ENCODE data around the gene PAPLN.

Gene PAPLN

DNA sequence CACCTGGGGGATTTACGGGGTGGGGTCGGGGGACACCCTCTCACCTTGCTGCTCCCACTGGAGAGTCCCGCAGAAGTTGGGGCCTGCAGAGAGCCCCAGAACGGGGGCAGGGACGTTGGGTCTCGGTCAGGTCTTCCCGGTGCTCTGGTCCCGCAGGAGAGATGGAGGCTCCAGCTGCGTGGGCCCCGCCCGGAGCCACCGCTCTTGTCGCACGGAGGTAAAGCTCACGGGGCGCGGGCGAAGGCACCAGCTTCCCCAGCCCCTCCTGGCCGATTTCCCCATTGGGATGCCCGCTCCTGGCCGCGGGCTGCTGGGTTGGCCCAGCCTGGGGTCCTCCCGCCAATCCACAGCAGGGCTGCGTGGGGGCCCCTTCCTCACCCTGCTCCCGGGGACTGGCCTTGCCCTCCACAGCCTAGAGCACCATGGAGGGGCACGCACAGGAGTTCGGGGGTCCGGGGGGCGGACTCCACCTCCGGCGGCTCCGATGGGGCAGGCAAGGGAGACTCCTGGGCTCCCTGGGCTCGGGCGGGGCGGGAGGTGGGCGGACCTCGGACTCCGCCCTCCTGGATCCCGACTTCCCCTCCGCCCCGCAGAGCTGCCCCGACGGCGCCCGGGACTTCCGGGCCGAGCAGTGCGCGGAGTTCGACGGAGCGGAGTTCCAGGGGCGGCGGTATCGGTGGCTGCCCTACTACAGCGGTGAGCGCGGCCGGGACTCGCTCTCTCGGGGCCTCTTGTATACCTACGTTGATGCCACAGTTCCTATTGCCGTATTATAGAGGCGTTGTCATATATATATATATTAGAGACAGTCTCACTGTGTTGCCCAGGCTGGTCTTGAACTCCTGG lies 8.4 kb downstream of the PAPLN start:
- DNase-seq (ENCODE audit: low read depth) = no peak

DNA sequence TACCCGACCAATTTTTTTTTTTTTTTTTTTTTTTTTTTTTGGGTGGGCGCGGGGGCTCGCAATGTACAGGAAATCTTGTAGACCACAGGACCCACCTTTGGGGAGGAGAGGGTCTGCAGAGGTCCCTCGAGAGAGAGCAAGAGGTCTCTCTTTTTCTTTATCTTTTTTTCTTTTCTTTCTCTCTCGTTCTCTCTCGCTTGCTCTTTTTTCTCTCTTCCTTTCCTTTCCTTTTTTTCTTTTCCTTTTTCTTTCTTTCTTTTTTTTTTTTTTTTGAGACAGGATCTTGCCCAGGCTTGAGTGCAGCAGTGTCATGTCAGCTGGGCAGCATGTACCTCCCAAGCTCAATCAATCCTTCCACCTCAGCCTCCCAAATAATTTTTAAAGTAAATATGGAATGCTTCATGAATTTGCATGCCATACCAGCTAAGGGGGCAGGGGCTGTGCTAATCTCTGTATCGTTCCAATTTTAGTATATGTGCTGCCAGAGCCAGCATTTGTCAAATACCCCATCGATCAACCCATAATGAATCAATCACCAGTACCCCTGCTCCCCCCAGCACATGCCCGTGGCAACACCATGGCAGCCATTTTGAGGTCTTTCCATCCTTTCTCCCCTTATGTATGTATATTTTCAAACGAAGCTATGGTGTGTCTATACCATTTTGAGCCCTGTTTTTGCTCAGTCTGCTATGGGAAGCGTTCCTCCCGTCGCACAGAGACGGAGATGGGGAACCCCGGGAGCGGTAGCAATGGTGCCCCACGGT lies 9.3 kb downstream of the PAPLN start:
- no peak for DNase-seq (ENCODE audit: low read depth)

DNA sequence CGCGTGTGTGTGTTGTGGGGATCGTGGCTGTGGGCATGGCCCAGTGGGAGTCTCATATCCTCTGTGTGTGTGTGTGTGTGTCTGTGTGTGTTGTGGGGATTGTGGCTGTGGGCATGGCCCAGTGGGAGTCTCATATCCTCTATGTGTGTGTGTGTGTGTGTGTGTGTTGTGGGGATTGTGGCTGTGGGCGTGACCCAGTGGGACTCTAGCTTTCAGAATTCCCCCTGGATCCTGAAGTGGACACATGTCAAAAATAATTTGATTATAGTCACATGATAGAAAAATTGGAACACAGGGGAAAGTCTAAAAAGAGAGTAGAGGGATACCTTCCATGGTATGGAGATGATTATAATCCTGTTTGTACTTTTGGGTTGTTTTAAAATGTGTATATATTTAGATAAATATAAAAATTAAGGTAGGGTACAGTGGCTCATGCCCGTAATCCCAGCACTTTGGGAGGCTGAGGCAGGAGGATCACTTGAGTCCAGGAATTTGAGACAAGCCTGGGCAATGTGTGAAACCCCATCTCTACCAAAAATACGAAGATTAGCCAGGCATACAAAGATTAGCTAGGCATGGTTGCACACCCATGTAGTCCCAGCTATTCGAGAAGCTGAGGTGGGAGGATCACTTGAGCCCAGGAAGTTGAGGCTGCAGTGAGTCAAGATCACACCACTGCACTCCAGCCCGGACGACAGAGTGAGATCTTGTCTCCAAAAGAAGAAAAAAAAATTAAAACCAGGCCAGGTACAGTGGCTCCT lies 11.0 kb downstream of the PAPLN start:
- no peak for DNase-seq (ENCODE audit: low read depth)

DNA sequence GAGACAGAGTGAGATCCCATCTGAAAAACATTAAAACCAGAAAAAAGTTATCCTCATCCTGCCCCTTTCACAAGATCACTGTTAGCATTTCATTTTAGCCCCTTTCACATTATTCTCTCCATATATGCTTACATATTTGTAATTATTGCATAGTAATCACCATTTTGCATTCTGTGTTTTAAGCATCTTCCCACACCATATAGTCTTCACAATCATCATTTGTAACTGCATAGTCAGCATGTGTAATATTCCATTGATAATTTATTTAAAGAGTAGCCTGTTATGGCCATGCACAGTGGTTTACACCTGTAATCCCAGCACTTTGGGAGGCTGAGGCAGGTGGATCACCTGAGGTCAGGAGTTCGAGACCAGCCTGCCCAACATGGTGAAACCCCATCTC lies 11.8 kb downstream of the PAPLN start:
- DNase-seq (ENCODE audit: low read depth) = no peak

DNA sequence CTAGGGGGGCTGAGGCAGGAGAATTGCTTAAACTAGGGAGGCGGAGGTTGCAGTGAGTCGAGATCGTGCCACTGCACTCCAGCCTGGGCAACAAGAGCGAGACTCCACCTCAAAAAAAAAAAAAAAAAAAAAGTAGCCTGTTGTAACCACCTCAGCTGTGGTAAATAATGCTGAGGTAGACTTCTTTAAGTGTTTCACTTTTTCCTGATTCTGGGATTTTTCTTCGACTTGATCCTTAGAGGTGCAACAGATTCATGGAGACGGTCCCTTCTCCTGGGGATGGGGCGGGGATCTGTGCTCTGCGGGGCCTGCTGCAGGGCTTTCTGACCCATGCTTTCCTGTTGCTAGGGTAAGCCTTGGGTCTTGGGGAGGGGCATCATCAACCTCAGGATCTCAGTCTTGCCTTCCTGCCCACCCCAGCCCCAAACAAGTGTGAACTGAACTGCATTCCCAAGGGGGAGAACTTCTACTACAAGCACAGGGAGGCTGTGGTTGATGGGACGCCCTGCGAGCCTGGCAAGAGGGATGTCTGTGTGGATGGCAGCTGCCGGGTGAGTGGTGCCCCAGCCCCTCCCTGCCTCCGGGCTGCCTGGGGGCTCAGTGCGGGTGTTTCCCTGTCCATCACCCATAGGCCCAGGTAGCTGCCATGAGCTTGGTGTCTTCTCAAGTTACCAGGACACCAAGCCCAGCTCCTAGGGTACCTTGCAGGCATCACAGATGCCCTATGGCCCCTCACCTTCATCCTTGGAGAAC lies 12.4 kb downstream of the PAPLN start:
- DNase-seq (ENCODE audit: low read depth) = no peak

DNA sequence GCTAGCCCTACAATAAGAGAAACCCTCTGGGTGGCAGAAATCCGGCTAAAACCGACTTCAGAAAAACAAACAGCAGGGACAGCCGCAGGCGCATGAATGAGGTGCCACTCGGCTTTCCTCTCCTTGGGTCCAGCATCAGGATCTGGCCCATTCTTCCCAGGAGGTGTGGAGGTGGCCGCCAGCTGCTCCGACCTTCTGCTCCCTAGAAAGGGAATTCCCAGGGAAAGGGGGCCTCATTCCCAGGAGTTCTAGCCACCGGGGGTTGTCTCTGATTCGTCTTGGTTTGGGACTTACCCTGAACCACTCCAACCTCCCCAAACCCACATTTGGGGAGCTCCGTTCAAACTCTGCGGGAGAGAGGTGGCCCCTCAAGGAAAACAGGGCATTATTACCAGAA lies 13.0 kb downstream of the PAPLN start:
- no peak for DNase-seq (ENCODE audit: low read depth)

DNA sequence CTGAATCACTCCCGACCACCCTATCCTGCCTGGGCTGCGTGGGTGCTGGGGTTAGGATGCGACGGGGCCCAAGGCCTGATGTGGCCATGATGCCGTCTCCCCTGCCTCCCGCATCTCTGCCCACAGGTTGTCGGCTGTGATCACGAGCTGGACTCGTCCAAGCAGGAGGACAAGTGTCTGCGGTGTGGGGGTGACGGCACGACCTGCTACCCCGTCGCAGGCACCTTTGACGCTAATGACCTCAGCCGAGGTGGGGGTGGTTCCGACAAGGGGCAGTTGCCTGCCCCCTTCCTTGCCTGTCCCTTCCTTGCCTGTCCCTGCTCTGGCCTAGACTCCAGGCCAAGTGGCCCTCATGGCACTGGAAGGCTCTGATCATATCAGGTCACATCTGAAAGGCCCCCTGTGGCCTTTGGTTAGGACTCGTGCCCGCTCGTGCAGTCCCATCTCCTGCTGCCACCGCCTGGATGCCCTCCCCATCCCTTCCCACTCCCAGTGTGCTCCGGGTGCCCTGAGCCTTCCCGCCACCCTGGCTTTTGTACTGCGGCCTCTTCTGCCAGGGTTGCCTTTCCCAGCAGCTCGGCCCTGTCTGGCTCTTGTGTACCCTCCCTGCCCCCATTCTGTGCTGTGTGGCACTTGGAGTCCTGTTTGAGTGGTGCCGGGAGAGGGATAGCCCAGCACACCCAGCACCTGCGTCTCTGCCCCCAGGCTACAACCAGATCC lies 13.6 kb downstream of the PAPLN start:
- DNase-seq (ENCODE audit: low read depth) = no peak

DNA sequence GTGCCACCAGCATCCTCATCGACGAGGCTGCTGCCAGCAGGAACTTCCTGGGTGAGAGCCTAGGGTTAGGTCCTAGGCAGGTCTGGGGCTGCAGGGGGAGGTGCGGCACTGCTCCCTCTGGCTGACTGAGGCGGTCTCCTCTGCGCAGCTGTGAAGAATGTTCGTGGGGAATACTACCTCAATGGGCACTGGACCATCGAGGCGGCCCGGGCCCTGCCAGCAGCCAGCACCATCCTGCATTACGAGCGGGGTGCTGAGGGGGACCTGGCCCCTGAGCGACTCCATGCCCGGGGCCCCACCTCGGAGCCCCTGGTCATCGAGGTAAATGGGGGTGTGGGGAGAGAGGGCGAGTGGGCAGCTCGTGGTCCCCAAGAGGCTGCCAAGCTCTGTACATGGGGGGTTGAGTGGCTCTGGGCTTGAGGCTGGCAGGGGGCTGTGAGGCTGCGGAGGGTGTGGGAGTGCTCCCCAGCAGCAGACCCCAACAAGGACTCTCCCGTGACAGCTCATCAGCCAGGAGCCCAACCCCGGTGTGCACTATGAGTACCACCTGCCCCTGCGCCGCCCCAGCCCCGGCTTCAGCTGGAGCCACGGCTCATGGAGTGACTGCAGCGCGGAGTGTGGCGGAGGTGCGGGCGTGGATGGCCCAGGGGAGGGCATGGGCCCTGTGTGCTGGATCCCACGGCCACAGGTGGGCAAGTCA lies 14.4 kb downstream of the PAPLN start:
- DNase-seq (ENCODE audit: low read depth) = no peak

DNA sequence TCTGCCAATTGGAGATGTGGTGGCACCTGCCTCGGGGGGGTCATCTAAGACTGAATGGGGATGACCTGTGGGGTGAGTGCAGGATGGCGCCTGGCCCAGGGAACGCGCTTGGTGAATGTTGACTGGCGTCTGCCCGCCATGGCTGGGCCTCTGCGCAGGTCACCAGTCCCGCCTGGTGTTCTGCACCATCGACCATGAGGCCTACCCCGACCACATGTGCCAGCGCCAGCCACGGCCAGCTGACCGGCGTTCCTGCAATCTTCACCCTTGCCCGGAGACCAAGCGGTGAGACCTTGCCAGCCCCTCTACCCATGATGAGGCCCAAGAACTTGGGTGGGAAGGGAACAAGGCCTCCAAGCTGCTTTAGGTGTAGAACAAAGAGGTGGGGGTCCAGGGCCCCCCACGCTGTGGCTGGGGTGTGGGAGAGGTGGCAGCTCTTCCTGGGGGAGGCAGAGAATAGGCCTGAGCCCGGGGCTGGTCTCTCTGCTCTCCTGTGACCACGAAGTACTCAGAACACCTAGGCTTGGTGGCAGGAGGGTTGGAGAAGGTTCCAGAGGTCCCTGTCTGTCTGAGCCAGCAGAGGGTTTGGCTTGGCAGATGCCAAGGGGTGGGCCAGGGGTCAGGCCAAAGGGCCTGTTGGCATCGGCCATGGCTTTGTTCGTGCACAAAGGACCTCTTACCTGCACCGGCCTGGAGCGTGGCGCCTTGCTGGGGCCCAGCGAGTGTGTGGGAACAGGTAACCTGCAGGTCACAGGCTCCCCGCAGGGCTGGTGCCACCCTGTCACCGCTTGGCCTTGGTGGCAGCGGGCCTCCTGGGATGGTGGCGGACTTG lies 15.4 kb downstream of the PAPLN start:
- no peak for DNase-seq (ENCODE audit: low read depth)

DNA sequence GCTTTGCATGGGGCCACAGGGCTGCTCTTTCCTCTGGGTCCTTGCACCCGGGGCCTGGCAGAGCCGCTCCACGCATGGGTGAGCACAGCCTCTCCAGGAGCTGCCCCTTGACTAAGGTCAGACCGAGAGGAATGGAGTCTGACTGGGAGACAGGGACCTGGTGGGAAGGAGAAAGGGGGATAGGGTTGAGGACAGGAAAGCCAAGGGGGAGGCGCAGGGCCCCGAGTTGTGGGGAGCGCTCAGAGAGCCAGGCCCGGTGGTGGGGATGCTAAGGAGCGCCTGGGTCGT lies 16.0 kb downstream of the PAPLN start:
- DNase-seq (ENCODE audit: low read depth) = no peak

DNA sequence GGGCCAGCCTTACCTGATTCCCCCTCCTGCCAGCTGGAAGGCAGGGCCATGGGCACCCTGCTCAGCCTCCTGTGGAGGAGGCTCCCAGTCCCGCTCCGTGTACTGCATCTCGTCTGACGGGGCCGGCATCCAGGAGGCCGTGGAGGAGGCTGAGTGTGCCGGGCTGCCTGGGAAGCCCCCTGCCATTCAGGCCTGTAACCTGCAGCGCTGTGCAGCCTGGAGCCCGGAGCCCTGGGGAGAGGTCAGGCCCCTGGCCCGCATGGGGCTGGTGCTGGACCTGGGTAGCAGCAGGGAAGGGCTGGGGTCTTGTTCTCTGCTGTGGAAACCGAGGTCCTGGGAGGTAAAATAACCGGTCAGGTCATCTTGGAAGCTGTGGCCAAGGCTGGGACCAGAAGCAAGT lies 16.4 kb downstream of the PAPLN start:
- no peak for DNase-seq (ENCODE audit: low read depth)

DNA sequence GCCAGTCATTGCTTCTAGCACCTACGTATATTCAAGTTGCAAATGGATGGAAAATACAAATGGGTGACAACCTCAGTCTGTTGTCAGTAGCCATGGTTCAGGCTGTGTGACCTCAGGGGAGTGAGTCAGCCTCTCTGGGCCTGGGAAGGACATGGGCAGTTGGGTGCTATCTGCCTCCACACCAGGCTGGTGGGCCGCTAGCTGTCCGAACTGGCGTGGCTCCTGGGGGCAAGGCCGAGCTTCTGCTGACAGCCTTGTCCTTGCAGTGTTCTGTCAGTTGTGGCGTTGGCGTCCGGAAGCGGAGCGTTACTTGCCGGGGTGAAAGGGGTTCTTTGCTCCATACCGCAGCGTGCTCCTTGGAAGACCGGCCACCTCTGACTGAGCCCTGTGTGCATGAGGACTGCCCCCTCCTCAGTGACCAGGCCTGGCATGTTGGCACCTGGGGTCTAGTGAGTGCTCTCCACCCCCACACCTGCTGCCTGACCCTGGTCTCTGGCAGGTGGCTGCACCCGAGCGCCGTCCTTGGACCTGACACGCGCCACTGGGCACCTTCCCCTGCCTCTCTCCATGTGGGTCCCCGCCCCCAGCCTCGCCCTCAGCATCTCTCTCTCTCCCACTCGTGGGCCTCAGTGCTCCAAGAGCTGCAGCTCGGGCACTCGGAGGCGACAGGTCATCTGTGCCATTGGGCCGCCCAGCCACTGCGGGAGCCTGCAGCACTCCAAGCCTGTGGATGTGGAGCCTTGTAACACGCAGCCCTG lies 17.1 kb downstream of the PAPLN start:
- DNase-seq (ENCODE audit: low read depth) = no peak

DNA sequence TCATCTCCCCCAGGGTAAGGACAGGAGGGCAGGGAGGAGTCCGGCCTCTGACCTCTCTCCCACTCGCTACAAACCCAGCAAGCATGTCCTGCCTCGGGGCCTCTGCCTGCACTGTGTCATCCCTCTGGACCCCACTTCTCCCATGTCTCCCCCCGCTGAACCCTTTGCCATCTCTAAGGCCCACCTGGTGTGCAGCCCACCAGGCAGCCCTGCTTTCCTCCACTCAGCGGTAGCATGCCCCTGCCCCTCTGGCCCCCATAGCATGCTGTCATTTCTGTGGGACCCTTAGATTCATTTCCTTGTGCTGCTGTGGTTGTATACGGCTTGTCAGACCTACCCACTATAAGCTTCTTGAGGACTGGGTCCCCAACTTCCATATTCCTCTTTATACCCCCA lies 17.7 kb downstream of the PAPLN start:
- DNase-seq (ENCODE audit: low read depth) = no peak

DNA sequence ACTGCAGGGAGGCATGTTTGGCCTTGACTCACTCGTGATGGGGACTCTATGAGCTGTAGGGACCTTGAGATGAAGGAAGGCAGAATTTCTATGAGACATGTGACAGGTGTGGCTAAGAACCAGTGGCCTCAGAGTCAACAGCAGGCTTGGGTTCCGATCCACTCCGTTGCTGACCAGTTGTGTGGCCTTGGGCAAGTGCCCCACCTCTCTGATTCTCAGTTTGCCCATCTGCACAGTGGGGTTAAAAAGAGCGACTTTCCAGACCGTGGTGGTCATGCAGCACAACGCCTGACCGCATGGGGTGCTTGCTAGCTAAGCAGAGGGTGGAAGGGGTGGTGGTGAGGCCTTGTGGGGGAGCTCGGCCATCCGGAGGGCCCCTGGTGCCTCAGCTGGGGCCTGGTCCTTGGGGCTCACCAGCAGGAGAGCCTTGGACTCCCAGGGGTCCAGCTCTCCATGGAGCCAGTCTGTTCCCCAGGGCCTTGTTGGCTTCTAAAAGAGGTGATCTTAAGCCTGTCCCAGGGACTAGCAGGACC lies 18.5 kb downstream of the PAPLN start:
- DNase-seq (ENCODE audit: low read depth) = no peak

DNA sequence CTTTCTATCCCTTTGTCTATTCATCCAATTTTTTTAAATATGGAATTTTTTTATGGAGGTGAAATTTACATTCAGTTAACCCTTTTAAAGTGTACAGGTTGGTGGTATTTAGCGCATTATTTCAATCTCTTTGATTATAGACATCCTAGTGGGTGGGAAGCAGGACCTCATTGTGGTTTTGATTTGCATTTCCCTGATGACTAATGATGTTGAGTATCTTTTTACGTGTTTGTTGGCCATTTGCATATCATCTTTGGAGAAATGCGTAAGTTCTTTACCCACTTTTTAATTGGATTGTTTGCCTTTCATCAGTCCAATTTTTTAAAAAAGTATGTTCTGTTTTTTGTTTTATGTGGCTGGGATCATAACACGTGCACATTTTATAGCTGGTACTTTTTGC lies 20.8 kb downstream of the PAPLN start:
- DNase-seq (ENCODE audit: low read depth) = no peak

DNA sequence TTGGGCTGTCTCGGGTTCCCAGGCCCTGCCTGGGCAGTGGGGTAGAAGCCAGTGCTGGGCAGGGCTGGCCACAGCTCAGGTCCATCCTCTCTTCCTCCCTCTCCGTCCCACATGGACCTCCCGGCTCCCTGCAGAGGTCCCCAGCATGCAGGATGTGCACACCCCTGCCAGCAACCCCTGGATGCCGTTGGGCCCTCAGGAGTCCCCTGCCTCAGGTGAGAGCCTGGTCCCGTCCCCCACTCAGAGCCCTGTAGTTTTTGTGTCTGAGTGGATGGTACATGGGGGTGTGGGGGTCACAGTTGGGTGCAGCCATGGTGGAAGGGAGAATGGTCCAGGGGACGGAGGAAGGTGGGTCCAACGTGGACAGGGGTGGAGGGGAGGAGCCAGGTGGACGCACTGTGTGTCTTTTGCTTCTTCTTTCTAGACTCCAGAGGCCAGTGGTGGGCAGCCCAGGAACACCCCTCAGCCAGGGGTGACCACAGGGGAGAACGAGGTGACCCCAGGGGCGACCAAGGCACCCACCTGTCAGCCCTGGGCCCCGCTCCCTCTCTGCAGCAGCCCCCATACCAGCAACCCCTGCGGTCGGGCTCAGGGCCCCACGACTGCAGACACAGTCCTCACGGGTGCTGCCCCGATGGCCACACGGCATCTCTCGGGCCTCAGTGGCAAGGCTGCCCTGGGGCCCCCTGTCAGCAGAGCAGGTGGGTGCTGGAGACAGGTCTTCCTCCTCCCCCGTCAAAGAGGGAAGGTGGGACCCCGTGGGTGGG lies 21.7 kb downstream of the PAPLN start:
- DNase-seq (ENCODE audit: low read depth) = no peak

DNA sequence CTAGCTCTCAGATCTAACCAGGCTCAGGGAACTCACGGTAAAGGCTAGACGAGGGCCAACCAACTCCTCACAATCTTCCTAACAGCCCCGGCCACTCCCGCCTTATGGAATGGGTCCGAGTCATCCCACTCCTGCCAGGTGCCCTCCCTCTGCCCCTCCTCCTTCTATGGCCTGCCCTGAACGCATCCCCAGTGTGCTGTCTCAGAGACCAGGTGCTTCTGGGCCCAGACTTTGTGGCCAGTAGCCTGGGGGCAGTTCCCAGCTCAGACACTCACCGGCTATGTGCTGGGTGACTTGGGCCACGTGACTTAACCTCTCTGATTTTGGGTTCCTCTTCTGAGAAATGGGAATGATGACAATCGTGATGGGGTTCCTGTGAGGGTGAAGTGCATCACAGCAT lies 22.5 kb downstream of the PAPLN start:
- no peak for DNase-seq (ENCODE audit: low read depth)

DNA sequence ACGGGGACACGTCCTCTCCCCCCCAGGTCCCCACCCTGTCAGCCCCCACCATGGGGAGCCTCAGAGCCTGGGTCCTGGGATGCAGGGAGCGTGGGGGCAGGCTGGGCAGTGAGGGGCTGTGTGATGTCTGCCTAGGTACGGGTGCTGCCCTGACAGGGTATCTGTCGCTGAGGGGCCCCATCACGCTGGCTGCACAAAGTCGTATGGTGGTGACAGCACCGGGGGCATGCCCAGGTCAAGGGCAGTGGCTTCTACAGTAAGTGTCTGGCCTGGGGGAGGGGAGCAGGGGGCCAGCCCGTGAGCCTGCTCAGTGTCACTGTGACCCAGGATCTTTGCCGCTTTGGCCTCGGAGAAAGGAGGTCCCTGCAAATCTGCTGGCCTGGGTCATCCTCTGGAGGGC lies 23.3 kb downstream of the PAPLN start:
- no peak for DNase-seq (ENCODE audit: low read depth)

Measured in T-helper 22 cell (primary cell).